ENCODE measurements around the gene GAS6. TPM values are rescaled to one million over a fixed set of nuclear protein-coding genes. Genes with fewer than 3 reads are reported as not detected.

GAS6 gene
- total RNA-seq, 4 donors from 2014 or later, result 132 to 392 (median 217) TPM

DNA sequence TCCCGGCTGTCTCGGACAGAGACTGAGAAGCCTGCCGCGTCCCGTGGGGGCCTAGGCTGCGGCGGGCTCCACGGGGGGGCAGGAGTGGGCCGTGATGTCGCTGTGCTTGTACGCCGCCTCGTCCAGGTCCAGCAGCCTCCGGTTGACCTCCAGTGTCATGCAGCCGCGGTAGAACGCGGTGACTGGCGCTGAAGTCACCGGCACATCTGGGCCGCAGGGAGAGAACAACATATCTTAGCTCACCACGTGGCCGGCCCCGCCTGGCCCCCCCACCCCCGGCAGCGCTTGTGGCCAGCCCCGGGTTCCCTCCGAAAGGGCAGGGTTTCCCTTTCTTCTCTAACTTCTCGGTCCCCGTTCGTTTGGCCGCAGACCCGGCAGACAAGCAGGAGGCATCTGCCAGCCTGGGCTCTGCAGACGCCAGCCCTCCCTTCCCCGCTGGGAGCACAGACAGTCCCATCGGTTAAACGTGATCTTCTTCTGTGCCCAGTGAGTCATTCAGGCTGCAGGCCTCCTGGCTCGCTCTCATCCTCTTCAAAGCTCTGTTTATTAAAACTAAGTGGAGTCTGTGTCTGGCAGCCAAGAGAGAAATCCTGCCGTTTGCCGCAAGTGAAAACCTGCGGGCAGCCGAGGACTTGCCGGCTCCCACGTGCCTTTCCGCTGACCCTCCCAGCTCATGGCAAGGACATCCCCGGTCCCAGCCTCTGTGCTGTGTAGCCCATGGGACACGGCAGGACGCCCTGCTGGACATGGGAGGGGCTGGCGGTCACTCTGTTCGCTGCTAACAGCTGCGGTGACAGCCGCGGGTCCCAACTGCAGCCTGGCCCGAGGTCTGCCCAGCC, 42.8 kb downstream of the GAS6 start:
- peaks cover 0 to 42% of the 10 kb centered on the region in 2 donors for H3K36me3 ChIP-seq
- no peaks in the 10 kb centered on the region for H3K9me3 ChIP-seq
- H3K4me1 ChIP-seq, result peaks cover 3 to 73% (median 43%) of the 10 kb centered on the region in 3 donors
- H3K27ac ChIP-seq, result peak overlapping the region; percentile 44 to 90 (median 88)
- 7% methylated on average over 3 of the region's 54 CpGs; no CpG with 5 or more reads in 1 of the 2 donors for WGBS, 2 donors (ENCODE audit: low coverage in 1 of 2)
- ATAC-seq, result peak; percentile 89
- TF ChIP-seq POLR2AphosphoS5 (IDR thresholded peaks at IDR 0.05) (peak; percentile 94), POLR2A (IDR thresholded peaks at IDR 0.05) (no peak)
- TF ChIP-seq, protein P1, sequence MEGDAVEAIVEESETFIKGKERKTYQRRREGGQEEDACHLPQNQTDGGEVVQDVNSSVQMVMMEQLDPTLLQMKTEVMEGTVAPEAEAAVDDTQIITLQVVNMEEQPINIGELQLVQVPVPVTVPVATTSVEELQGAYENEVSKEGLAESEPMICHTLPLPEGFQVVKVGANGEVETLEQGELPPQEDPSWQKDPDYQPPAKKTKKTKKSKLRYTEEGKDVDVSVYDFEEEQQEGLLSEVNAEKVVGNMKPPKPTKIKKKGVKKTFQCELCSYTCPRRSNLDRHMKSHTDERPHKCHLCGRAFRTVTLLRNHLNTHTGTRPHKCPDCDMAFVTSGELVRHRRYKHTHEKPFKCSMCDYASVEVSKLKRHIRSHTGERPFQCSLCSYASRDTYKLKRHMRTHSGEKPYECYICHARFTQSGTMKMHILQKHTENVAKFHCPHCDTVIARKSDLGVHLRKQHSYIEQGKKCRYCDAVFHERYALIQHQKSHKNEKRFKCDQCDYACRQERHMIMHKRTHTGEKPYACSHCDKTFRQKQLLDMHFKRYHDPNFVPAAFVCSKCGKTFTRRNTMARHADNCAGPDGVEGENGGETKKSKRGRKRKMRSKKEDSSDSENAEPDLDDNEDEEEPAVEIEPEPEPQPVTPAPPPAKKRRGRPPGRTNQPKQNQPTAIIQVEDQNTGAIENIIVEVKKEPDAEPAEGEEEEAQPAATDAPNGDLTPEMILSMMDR (IDR thresholded peaks at IDR 0.05), result peak in 2 of 4 experiments; percentile 34 to 37
- H3K4me3 ChIP-seq, result peak overlapping the region in 1 of 2 donors; percentile 29
- no peaks in the 10 kb centered on the region for H3K27me3 ChIP-seq

DNA sequence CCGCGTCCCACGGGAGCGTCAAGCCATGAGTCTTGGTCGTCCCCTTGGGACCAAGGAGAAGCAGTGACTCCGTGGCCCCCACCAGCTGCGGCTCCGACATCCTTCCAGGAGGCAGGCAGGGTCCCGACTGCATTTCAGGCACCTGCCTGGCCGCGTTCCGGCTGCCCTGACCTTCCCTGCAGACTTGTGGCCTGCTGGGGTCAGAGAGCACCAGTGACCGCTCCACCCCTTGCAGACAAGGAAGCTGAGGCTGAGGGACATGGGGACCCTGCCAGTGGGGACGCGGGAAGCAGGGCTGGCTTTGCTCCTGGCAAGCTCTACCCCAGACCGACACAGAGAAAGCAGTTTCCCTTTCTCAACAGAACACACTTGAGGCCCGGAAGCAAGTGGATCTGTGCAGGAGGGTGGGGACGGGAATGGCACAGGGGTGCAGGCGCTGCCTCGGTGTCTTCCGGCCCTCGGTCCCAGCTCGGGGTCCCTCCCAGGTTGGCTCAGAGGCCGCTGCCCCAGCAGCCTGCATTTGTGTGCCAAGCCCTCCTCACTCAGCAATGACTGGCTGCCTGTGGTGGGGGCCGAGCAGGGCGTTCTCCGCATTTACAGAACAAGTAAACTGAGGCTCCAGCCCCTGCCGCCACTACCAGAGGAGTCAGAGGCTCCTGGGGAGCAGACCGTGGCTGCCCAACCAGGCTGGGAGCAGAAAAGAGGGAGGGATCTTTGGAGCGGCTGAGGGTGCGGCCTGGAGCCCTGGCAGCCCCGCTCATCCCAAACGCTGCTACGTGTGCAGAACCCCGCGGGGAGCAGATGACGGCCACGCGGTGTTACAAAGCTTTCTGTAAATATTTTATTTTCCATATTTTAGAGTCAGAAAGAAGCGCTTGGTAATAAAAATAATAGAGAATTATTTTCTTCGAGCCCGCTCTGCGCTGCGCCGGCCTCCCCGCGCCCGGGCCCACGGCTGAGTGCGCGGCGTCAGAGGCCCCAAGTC, 43.9 kb downstream of the GAS6 start:
- Histone ChIP-seq H3K4me1 (peaks cover 3 to 82% (median 43%) of the 10 kb centered on the region in 3 donors), H3K27me3 (no peaks in the 10 kb centered on the region), H3K9me3 (no peaks in the 10 kb centered on the region), H3K36me3 (peaks cover 0 to 31% of the 10 kb centered on the region in 2 donors), H3K4me3 (peak overlapping the region in 1 of 2 donors; percentile 29), H3K27ac (peak overlapping the region; percentile 26 to 90 (median 88))
- TF ChIP-seq POLR2AphosphoS5 (IDR thresholded peaks at IDR 0.05), result no peak
- TF ChIP-seq, protein P1 (IDR thresholded peaks at IDR 0.05), result no peak
- no peak for TF ChIP-seq POLR2A (IDR thresholded peaks at IDR 0.05)
- no peak for TF ChIP-seq EP300 (IDR thresholded peaks at IDR 0.05)
- no peak for ATAC-seq
- 57 to 89% methylated on average over 15 to 16 of the region's 52 CpGs for WGBS, 2 donors (ENCODE audit: low coverage in 1 of 2)

DNA sequence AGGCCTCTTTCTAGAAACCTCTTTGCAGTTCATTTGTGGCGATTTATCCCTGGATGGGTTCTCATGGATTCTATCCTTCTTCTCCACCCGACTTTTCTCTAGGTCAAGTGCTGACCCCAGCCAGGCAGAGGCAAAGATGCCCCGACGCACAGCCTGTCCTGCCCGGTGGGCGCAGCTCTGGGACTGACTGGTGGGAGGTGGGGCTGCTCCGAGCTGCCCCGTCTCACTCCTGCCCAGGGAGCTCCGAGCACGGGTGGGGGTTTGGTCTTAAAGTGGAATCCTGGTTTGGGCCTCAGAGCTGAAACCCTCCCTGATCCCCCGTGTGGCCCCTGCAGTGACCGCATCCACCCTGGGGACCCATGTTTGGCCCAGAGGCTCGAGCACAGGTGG, 44.5 kb downstream of the GAS6 start:
- no peak for TF ChIP-seq POLR2AphosphoS5 (IDR thresholded peaks at IDR 0.05)
- TF ChIP-seq POLR2A (IDR thresholded peaks at IDR 0.05), result no peak
- TF ChIP-seq, protein P1 (IDR thresholded peaks at IDR 0.05), result no peak
- no peak for TF ChIP-seq EP300 (IDR thresholded peaks at IDR 0.05)
- peak overlapping the region in 3 of 4 donors; percentile 85 to 90 (median 90) for H3K27ac ChIP-seq
- H3K4me1 ChIP-seq, result peaks cover 3 to 82% (median 43%) of the 10 kb centered on the region in 3 donors
- no peaks in the 10 kb centered on the region for H3K9me3 ChIP-seq
- WGBS, 2 donors (ENCODE audit: low coverage in 1 of 2), result 73% methylated on average over 3 of the region's 13 CpGs; no CpG with 5 or more reads in 1 of the 2 donors
- H3K27me3 ChIP-seq, result no peaks in the 10 kb centered on the region
- H3K36me3 ChIP-seq, result peaks cover 0 to 26% of the 10 kb centered on the region in 2 donors
- no peak overlapping the region for H3K4me3 ChIP-seq
- ATAC-seq, result no peak

DNA sequence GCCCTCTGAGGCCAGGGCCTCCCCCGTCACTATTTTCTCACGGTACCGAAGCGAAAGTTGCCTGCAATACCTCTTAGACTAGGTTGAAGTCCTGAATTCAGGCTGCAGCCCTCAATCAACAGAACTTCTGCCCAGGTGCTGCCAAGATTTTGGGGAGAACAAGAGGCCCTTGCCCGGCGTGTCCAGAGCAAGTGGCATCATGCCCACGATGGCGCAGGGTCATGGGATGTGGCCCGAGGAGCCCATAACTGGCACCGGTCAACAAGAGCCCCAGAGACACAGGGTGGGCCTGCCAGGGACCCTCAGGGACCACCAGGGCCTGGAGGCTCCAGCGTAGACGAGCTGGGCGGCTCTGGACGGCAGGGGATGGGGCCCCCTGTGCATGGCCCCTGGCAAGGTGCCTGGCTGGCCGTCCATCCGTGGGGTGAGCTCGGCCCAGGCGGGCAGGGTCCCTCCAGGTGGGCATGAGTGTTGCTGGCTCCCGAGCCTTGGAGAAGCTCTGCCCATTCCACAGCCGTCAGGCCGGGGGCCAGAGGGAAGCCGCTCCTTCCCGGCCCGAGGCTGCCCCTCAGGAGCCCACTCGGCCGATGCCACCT, 45.1 kb downstream of the GAS6 start:
- TF ChIP-seq EP300 (IDR thresholded peaks at IDR 0.05), result no peak
- TF ChIP-seq POLR2A (IDR thresholded peaks at IDR 0.05), result no peak
- Histone ChIP-seq H3K27me3 (no peaks in the 10 kb centered on the region), H3K4me3 (no peak overlapping the region), H3K27ac (peak overlapping the region in 3 of 4 donors; percentile 85 to 90 (median 90)), H3K9me3 (no peaks in the 10 kb centered on the region), H3K36me3 (peaks cover 0 to 21% of the 10 kb centered on the region in 2 donors), H3K4me1 (peaks cover 3 to 82% (median 43%) of the 10 kb centered on the region in 3 donors)
- no peak for ATAC-seq
- WGBS, 2 donors (ENCODE audit: low coverage in 1 of 2), result 76% methylated on average over 12 of the region's 26 CpGs; no CpG with 5 or more reads in 1 of the 2 donors

All from gastroesophageal sphincter (tissue), 4 donors.